ENCODE measurements around the gene MLH3.

MLH3 gene

DNA sequence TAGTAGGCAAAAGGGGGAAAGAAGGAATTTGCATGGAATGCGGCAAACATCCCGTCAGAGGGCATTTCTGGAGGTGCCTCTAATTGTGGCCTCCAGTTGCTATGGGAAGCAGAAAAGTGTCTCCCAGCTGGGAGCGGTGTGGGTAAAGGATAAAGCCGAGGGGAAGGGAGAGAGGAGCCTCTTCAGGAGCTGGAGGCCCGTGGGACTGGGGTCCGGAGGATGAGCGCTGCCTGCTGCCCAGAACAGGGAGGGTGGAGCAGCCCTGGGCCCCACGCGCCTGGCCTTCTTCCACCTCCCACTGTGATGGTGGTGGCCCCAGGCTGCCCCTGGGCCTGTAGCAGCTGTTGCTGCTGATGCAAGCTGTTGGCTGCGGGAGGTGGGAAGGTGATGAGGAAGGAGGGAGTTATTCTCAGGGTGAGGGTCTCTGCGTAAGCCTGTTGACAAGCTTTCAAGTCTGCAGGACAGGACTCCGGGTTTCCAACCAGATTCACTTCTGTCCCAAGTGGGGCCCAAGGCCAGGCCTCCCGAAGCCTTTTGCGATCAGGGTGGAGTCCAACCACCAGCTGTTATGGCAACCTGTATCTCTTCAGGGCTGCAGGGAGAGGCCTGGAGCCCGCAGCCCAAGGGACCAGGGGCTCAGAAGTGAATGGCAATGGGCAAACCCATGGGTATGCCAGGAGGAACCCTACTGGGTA lies 76.8 kb downstream of the MLH3 start:
- Histone ChIP-seq H3K4me1 (peaks cover 19% of the 10 kb centered on the region), H3K4me3 (ENCODE audit: low read depth, low read length) (no peak overlapping the region), H3K36me3 (no peaks in the 10 kb centered on the region), H3K27me3 (no peaks in the 10 kb centered on the region), H3K9me3 (no peaks in the 10 kb centered on the region)
- TF ChIP-seq, protein P1, sequence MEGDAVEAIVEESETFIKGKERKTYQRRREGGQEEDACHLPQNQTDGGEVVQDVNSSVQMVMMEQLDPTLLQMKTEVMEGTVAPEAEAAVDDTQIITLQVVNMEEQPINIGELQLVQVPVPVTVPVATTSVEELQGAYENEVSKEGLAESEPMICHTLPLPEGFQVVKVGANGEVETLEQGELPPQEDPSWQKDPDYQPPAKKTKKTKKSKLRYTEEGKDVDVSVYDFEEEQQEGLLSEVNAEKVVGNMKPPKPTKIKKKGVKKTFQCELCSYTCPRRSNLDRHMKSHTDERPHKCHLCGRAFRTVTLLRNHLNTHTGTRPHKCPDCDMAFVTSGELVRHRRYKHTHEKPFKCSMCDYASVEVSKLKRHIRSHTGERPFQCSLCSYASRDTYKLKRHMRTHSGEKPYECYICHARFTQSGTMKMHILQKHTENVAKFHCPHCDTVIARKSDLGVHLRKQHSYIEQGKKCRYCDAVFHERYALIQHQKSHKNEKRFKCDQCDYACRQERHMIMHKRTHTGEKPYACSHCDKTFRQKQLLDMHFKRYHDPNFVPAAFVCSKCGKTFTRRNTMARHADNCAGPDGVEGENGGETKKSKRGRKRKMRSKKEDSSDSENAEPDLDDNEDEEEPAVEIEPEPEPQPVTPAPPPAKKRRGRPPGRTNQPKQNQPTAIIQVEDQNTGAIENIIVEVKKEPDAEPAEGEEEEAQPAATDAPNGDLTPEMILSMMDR (IDR thresholded peaks at IDR 0.05; ENCODE audit: low read depth, low read length) = no peak
- no peak for DNase-seq

DNA sequence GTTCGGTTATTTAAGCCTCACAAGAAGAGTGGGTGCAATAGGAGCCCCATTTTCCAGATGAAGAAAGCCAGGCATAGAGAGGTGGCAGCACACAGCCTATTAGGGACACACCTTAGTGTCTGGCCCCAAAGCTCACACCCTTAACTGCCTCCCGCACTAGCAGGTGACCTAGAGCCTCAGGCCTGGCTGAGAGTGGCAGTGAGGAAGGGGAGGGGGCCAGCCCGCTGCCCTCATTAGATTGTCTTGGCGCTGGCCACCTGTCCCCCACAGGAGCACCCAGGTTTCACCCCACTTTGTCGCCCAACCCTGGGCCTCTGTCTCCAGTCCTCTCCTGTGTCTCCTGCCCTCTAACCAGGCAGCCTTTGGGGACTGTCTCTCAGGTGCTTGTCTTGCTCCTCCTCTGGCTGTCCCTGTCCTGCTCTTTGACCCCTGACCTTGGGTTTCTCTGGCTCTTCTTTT lies 77.3 kb downstream of the MLH3 start:
- DNase-seq = no peak
- H3K4me3 ChIP-seq (ENCODE audit: low read depth, low read length) = no peak overlapping the region
- peaks cover 15% of the 10 kb centered on the region for H3K4me1 ChIP-seq
- no peaks in the 10 kb centered on the region for H3K36me3 ChIP-seq
- no peaks in the 10 kb centered on the region for H3K27me3 ChIP-seq
- TF ChIP-seq, protein P1 (IDR thresholded peaks at IDR 0.05; ENCODE audit: low read depth, low read length) = no peak
- H3K9me3 ChIP-seq = no peaks in the 10 kb centered on the region

DNA sequence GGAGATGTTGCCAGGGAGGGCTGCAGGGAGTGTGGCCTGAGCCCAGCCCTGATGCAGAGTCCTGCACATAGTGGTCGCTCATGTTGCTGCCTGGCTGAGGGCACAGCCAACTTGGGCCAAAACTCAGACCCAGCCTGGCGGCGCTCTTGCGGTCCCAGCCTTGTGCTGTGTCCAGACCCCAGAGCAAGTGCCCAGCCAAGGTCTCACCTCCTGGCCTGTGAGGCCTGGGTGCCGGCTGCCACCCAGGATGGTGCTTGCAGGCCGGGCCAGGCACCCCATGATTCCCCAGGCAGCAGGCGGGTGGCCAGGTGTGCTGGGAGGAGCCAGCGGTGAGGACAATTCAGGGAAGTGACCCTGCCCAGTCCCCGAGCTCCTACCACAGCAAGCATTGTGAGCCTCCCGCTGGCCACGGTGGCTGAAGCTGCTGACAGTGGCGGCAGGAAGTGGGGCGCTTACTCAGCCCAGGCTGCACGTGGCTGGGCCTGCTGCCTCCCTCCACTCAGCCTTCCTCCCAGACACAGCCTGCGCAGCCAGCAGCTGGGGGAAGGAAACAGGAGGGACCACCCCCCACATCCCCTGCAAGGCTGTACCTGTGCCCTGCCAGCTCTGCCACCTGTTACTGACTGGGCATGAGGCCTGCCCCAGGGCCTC lies 78.1 kb downstream of the MLH3 start:
- no peak for DNase-seq
- H3K4me1 ChIP-seq = peaks cover 14% of the 10 kb centered on the region
- no peaks in the 10 kb centered on the region for H3K9me3 ChIP-seq
- H3K4me3 ChIP-seq (ENCODE audit: low read depth, low read length) = no peak overlapping the region
- TF ChIP-seq, protein P1 (IDR thresholded peaks at IDR 0.05; ENCODE audit: low read depth, low read length) = no peak
- H3K36me3 ChIP-seq = no peaks in the 10 kb centered on the region
- no peaks in the 10 kb centered on the region for H3K27me3 ChIP-seq

DNA sequence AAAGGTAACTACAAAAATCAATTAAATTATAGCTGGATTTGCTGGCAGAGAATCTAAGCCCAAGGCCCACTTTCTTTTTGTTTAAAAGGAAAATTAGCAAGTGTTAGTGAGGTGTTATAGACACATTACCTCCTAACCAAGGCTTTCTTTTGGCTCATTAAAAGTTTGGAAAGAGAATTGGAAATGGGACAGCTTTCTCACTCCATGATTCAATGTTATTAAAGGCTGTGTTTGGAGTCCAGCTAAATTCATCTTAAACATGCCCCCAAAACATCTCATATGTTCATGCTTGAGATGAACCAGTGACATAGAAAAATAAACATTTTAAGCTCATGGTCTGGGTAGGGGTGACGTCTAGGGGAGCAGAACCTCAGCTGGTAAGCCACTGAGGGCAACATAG lies 82.5 kb downstream of the MLH3 start:
- TF ChIP-seq, protein P1 (IDR thresholded peaks at IDR 0.05; ENCODE audit: low read depth, low read length) = no peak
- no peaks in the 10 kb centered on the region for H3K27me3 ChIP-seq
- DNase-seq = no peak
- no peaks in the 10 kb centered on the region for H3K36me3 ChIP-seq
- no peak overlapping the region for H3K4me3 ChIP-seq (ENCODE audit: low read depth, low read length)
- H3K9me3 ChIP-seq = no peaks in the 10 kb centered on the region
- H3K4me1 ChIP-seq = peaks cover 4% of the 10 kb centered on the region; the same call in 1 of the 2 replicates

DNA sequence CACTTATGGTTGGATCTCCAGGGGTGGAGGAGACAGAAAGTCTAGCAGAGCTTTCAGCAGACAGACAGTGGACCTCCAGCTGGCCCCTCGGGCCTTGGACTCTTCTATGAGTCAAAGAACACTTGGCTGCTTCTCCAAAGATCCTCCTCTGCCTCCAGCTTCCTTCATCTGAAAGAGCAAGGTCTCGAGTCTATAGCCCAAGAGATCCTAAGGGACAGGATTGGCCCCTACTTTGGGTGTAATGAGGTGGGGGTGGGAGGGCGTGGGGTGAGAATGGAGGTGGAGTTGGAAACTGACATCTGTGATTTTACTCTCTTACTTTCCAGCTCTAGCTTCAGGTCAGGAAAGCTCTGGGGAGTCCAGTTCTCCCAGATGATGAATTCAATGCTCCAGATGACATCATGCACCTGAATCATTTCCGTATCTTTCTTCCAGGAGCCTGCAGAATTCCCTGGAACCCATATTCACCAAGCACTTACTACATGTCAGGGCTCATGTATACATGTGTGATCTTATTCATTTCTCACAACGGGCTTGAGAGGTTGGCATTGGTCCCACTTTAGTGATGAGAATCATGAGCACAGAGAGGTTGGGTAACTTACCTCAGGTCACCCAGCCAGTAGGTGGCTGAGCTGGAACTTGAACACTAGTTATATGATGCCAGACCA lies 85.6 kb downstream of the MLH3 start:
- TF ChIP-seq, protein P1 (IDR thresholded peaks at IDR 0.05; ENCODE audit: low read depth, low read length) = no peak
- no peak for DNase-seq
- Histone ChIP-seq H3K4me3 (ENCODE audit: low read depth, low read length) (no peak overlapping the region), H3K27me3 (no peaks in the 10 kb centered on the region), H3K36me3 (no peaks in the 10 kb centered on the region), H3K9me3 (no peaks in the 10 kb centered on the region), H3K4me1 (peaks cover 4% of the 10 kb centered on the region; the same call in 1 of the 2 replicates)

Data from BE2C (cell line).